ENCODE data around the gene PDE4DIP.
"Not testable (repeated sequence)": the region's sequence is repeated elsewhere in the genome, so short reads cannot be mapped to it uniquely, and the experiment has no call there.

PDE4DIP gene

DNA sequence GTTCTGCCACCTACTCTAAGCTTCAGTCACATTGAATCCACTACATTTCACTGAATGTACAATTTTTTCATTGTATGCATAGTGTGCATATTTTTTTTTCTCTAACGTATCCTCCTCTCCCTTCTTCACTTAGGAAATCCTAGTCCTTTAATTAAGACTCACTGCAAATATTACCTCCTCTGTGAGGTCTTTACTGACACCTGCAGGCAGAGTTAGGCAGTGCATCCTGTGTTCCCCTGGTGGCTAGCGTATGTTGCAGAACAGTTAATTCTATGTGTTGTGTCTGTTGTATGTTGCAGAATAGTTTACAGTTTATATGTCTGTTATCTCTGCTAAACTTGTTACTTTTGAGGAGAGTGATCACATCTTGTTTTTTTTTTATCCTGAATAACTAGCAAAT lies 121.9 kb downstream of the PDE4DIP start:
- not testable (repeated sequence) for FAIRE-seq; DNase-seq (ENCODE audit: insufficient read length, low spot score)

DNA sequence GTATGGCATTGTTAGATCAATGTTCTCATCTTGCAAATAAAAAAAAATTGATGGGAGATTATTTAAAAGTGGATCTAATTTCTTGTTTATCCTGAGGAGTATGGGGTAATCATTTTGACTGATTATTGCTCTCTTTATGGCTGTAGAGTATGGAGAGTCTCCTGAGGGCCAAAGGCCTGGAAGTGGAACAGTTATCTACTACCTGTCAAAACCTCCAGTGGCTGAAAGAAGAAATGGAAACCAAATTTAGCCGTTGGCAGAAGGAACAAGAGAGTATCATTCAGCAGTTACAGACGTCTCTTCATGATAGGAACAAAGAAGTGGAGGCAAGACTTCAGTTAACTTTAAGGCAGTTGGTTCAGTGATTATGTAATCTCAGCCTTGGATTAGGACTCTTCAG lies 123.4 kb downstream of the PDE4DIP start:
- not testable (repeated sequence) for FAIRE-seq; DNase-seq (ENCODE audit: insufficient read length, low spot score)

DNA sequence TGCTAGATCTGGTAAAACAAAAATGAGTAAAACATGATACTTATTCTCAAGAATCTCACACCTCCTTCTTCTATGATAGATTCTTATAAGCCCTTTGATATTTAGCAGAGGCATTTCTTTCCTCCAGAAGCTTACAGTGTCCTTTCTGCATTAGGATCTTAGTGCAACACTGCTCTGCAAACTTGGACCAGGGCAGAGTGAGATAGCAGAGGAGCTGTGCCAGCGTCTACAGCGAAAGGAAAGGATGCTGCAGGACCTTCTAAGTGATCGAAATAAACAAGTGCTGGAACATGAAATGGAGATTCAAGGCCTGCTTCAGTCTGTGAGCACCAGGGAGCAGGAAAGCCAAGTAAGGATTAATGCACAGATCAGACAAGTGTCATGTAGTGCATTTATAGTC lies 124.5 kb downstream of the PDE4DIP start:
- FAIRE-seq; DNase-seq (ENCODE audit: insufficient read length, low spot score): not testable (repeated sequence)

DNA sequence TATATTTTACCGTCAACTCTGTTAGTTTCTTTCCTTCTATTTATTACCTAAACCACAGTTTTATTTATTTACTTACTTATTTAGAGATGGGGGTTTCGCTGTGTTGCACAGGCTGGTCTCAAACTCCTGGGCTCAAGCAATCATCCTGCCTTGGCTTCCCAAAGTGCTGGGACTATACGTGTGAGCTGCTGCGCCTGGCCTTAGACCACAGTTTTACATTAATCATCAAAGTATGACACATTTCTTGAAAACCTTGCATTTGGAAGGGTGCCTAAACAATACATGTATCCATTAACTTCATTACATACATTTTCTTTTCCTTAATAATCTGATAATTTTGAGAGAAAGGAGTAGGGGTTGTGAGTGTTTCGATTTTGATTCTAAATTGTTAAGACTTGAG lies 124.9 kb downstream of the PDE4DIP start:
- not testable (repeated sequence) for DNase-seq (ENCODE audit: insufficient read length, low spot score); FAIRE-seq

DNA sequence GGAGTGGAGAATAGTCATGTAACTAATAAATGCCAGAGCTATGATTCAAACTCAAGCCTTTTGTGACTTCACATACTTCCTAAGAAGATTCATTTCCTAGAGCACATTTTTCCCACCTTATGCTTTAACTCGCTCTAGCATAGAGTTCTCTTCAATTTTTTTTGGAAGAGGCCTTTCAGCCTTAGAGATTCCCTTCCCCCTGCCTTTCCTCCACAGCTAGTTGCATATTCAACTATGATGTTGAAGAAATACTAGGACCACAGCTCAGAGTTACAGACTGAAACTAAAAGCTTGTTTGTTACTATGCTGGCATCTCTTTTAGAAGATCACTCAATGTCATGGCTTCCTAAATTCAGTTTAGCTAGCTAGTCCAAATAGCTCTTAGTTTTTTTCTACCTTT lies 131.2 kb downstream of the PDE4DIP start:
- DNase-seq (ENCODE audit: insufficient read length, low spot score); FAIRE-seq: not testable (repeated sequence)

DNA sequence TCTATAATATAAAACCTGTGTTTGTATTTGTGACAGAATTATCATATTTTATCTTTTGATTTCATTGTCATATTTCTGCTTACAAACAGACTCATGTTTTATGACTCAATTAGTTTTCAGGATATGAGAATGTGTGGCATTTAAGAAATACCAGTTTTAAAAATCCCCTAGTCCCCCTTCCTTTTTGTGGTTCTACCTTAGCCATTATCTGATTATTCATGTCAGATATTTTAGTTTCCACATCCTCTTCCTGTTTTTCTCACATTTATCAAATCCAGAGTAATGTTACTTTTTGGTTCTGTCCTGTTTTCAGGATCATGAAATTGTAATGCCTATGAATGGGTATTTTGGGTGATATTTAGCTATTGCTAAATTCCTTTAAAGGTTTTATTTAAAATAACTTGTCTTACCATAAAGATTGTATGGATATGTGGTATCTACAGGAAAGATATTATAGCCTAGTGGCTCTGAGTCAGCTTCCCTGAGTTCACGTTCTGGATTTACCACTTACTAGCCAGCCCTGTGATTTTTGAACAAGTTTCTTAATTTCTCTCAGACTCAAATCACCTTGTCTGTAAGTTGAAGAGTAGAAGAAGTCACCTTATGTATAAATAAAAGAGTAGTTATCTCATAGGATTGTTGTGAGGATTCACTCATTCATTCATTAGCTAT lies 131.8 kb downstream of the PDE4DIP start:
- FAIRE-seq; DNase-seq (ENCODE audit: insufficient read length, low spot score): not testable (repeated sequence)

DNA sequence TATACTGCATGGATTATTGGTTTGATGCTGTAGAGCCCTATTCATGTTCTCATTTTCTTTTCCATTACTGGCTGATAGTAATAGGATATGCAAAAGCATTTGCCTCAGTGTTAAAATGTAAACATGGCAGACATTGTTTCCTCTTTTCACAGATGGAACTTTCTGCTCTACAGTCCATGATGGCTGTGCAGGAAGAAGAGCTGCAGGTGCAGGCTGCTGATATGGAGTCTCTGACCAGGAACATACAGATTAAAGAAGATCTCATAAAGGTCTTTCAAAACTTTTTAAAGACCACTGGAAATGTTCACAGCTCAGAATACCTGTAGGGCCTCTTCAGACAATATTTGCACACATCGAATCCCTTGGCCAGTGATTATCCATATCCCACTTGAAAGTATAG lies 133.6 kb downstream of the PDE4DIP start:
- not testable (repeated sequence) for FAIRE-seq; DNase-seq (ENCODE audit: insufficient read length, low spot score)

DNA sequence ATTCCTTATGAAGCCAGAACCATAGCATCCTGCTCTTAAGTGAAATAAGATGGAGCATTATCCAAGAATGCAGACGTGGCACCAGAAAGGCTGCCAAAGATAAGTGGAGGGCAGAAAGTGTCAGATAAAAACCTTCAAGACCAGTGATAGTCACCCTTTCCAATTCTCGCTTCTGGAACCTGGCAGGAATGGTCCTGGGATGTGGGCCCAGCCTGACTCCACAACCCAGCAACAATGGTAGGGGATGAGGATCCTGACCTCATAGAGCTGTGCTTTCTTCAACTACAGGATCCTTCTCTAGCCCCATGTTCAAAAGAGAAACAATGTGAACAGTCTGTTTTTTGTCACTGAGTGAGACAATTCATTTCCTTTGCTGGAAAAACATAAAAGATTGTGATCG lies 145.2 kb downstream of the PDE4DIP start:
- not testable (repeated sequence) for FAIRE-seq; DNase-seq (ENCODE audit: insufficient read length, low spot score)

DNA sequence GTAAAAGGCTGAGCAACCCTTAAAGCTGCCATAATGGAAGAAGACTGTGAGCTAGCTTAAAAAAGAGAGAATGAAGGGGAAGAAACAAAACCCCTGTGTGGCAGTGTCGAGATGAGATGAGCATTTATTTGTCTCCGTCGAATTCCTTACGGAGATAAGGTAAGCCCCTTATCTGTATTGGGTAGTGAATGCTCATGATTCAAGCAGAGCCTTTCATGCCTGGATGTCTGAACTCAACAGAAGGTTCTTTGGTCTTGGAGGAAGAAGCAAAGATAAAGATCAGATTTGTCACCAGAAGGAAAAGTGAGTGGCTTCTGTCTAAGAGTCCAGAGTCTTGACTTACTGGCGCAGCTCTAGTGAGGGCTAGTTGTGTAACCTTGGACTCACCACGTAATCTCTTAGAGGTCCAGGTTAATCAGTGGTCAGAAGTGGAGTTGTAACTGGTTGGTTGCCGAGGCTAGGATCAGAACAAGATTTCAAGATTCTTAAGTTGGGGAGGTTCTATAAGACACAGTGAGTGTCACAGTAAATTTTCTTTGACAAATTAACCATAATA lies 146.1 kb downstream of the PDE4DIP start:
- FAIRE-seq; DNase-seq (ENCODE audit: insufficient read length, low spot score): not testable (repeated sequence)

DNA sequence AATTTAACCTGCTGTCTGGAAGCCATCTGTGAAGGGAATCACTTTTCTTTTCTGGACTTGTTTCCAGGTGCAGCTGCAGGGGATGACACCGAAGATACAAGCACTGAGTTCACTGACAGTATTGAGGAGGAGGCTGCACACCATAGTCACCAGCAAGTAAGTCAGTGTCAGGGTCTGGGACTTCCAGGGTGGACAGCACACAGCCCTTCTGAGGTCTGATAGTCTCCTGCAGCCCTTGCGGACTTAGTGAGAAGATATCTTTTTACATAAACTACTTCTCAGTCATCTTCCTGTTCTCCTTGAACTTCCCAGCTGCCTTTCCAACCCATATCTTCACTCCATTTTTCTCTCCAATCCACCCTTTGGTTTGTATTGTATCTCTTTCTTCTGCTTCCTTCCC lies 147.6 kb downstream of the PDE4DIP start:
- DNase-seq (ENCODE audit: insufficient read length, low spot score); FAIRE-seq: not testable (repeated sequence)

DNA sequence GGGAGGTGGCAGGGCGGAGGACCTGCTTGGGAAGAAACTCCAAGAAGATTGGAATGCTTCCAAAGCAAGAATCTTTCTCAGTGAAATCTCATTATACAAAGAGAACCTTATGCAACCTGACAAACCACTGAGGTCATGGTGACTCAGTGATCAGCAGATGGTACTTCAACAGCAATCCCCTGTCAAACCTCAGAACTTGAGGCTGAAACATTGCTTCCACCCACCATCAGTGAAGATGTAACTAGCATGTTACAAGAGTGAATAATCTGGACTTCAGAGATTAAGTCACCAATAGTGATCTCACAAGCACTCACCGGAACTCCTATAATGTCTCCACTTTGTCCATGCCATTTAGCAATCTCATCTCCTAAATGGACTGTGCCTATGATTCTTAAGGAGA lies 148.1 kb downstream of the PDE4DIP start:
- not testable (repeated sequence) for FAIRE-seq; DNase-seq (ENCODE audit: insufficient read length, low spot score)

DNA sequence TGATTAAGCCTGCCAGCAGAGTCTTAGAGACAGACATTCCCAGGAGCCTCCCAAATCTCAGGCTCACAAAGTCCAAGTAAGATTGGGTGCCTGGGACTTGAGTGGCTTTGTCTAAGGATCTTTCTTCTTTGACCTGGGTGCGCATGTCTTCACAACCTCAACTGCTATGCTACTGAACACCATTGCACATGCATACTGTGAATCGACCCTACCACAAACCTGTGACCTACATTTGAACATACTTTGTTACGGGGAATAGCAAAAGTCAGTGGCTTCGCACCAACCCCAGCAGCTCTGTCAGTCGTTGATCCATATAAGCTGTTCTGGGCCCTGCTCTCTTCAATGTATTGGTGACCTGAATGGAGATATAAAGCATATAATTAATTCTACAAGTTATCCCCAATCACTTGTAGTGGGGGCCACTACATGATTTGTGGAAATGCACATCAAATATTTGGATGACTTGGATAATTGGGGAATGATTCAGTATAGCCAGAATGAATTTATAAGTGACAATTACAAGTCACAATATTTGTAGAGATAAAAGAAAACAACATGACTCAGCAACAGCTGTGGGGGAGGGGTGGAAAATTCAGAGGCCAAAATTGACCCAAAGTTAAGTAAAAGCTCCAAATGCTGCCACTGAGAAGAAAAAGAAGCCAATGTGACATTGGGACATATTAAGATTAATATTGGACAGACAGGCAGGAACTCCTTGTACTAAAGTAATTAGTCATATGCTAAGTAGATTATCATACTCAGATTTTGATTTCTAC lies 152.4 kb downstream of the PDE4DIP start:
- not testable (repeated sequence) for FAIRE-seq; DNase-seq (ENCODE audit: insufficient read length, low spot score)

DNA sequence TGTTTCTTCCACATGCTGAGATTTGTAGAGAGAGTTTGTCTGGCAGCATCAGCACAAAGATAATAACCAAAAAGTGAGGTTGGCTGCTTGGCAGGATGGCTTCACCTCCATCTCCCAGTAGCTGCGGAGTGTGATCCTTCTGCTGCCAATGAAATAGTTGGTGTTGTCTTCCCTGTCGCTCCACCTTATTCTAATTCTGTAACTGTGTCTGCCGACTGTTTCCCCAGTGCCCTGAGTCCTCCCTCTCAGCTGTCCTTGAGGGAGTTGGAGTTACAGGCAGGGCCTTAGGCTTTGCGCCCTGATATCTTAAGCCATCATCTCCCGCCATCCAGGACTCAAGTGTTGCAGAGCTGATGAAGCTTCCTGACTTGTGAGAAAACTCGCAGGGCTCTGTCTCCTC lies 153.2 kb downstream of the PDE4DIP start:
- not testable (repeated sequence) for FAIRE-seq; DNase-seq (ENCODE audit: insufficient read length, low spot score)

DNA sequence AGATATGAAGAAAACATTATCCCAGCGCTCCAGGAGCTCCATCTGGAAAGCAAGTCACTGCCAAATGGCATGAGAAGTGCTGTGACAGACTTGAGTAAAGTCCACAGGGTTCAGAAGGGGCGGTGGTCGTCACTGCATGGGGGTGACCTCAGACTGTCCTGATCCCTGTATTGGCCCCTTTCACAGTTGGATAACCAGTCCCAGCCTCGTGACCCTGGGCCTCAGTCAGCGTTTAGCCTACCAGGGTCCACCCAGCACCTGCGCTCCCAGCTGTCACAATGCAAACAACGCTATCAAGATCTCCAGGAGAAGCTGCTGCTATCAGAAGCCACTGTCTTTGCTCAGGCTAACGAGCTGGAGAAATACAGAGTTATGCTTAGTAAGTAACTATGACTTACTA lies 158.4 kb downstream of the PDE4DIP start:
- not testable (repeated sequence) for DNase-seq (ENCODE audit: insufficient read length, low spot score); FAIRE-seq

DNA sequence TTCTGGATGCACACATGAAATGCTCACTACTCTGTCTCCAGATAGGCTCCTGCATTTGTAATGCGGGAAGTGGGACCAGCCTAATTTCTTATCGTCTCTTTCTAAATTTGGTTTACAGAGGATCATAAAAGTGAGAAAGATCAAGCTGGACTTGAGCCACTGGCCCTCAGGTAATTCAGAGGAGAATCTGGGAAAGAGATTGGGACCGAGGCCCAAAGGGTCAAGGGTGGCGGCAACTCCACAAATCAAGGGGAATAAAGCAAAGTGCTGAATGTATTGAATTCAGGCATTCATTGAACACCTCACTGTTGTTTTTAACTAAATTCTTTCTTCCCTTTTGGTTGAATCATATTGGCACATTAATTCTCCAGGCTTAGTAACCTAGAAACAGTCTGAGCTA lies 164.1 kb downstream of the PDE4DIP start:
- FAIRE-seq = not testable (repeated sequence)

DNA sequence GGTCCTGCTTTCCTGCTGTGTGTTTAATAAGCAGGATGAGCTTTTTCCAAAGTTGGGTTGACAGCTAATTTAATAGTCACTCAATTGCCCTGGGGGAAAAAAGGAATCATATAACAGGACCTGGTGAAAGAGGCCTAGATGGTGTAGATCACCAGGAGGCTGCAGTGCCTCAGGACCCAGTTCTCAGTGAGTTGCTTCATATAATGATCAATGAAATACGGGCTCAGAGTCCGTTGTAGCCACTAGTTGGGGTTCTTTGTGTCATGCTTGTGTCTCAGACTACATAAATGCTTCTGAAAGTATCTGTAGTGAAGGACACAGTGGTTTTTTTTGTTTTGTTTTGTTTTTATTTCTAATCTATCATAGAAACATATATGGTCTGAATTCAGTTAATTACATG lies 164.5 kb downstream of the PDE4DIP start:
- DNase-seq (ENCODE audit: insufficient read length, low spot score); FAIRE-seq: not testable (repeated sequence)

More for the DNA sequence above, 164.1 kb downstream of the PDE4DIP start:
- DNase-seq (ENCODE audit: insufficient read length, low spot score) = not testable (repeated sequence)

DNA sequence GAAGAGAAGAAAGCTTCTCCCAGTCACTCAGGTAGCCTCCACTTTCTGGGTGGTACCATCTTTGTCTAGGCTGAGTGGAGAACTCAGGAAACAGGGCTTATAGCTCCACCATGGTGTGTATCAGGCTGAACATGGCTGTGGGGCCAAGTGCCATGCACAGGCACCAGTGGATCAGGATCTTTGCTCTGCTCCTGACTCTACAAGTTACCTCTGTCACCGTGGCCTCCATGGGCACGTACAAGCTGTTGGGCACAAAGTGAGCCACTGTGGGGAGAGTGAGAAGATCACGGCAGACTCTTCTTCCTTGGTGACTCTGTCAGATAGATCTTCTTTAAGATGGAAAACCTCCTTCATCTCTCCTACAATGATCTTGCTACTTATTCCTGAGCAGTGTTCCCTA lies 165.5 kb downstream of the PDE4DIP start:
- DNase-seq (ENCODE audit: insufficient read length, low spot score); FAIRE-seq: not testable (repeated sequence)

DNA sequence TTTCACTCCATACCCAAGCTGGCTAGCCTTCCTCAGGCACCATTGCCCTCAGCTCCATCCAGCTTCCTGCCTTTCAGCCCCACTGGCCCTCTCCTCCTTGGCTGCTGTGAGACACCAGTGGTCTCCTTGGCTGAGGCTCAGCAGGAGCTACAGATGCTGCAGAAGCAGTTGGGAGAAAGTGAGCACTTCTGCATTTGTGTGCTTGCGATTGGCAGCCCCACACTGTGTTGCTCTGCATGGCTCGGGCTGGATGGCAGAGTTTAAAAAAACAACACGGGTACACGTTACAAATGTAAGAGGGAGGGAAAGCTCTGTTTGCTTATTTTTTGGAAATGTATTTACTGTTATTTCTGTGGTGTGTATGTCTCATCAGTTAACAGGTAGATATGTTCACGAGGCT lies 168.4 kb downstream of the PDE4DIP start:
- not testable (repeated sequence) for FAIRE-seq; DNase-seq (ENCODE audit: insufficient read length, low spot score)

DNA sequence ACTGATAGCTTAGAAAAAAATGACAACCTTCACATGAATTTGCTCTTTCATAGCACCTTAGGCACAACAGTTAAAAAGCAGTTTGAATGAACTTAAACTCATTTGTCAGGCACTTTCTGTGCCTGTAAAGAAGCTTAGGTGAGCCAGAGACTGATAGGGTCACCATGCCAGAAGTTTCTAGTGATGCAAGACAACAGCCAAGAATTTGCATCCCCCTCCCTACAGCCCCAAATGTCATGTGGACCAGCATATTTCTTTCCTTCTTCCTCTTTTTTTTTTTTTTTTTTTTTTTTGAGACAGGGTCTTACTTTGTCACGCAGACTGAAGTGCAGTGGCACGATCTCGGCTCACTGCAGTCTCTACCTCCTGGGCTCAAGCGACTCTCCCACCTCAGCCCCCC lies 169.3 kb downstream of the PDE4DIP start:
- FAIRE-seq; DNase-seq (ENCODE audit: insufficient read length, low spot score): not testable (repeated sequence)

DNA sequence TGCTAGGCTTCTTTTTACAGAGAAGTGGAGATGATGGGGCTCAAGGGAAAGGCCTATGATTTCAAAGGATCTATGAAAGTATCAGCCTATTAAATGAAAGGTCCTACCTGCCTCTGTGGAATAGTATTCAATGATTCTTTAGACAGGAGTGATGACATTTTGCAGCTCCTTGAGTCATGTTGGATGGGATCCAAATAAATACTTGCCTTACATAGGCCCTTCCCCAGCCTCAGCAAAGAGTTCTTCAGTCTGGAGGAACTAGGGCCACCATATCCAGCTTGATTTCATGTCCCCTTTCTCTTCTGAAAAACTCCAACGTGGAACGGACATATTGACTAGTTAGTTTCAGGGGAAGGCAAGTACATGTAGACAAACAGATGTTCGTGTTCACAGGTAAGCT lies 171.3 kb downstream of the PDE4DIP start:
- DNase-seq (ENCODE audit: insufficient read length, low spot score); FAIRE-seq: not testable (repeated sequence)

DNA sequence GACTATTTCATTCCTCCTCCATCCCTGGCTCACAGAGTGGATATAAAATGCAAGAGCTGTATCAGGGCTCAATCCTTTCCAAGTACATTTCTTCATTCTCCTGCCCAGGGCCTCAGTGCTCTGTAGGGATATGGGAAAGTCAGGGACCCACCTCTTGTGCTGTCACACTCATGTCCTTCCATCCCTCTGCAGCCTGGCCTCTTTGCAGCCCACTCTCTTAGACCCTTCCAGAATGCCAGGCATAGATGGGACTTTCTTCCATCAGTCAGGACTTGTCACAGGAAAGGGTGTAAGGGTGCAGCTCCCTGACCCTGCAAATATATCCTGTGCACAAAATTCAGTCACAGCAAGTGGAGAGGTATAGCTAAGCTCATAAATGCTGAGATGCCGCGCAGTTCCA lies 172.4 kb downstream of the PDE4DIP start:
- DNase-seq (ENCODE audit: insufficient read length, low spot score); FAIRE-seq: not testable (repeated sequence)

All from HTR-8/SVneo (cell line).